ENCODE results near the gene GNG7.
"Not testable (repeated sequence)": the region's sequence is repeated elsewhere in the genome, so short reads cannot be mapped to it uniquely, and the experiment has no call there.

The GNG7 gene

DNA sequence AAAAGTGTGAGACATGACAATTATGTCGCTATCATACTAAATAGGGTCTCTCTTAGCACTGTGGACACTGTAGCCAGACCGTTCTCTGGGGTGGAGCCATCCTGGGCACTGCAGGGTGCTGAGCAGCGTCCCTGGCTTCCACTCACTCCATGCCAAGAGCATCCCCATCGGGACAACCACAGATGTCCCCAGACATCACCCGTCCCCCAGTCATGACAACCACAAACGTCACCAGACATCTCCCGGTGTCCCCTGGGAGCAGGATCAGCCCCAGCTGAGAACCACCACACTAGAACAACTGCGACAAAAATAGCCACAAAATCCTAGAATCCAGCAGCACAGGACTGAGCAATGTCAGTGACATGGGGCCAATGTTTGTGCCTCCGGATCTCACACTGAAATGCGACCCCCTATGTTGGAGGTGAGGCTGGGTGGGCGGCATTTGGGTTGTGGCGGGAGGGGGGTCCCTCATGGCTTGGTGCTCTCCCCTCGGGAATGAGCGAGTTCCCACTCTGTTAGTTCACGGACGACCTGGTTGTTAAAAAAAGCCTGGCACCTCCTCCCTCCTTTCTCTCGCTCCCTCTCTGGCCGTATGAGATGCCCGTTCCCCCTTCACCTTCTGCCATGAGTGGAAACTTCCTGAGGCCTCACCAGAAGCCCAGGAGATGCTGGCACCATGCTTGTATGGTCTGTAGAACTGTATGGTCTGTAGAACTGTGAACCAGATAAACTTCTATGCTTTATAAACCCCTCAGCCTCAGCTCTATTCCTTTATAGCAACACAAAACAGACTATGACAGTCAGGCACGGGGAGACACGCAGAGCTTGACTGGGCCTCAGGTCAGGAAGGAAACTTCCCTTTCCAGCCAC, 132.7 kb downstream of the GNG7 start:
- DNase-seq: no peak

GRCh38 chr19:2567996-2568395, 134.5 kb downstream of the GNG7 start:
- no peak for DNase-seq

DNA sequence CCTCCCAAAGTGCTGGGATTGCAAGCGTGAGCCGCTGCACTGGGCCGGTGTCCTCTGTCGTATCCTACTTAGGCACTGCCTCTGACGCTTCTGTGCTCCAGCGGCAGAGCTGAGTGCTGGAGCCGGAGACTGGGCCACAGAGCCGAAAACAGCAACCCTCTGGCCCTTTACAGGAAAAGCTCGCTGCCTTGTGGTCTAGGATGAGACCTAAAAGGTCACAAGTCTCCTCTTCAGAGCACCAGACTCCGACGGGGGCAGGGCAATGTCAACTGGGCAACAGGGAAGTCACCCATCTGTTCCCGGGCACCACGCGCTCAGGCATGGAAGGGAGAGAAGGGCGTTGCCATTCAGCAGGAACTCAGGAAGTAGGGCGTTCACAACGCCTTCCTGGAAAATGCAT, 134.9 kb downstream of the GNG7 start:
- no peak for DNase-seq

- not testable (repeated sequence) for DNase-seq
These were observed 138.9 kb downstream of the GNG7 start for GRCh38 chr19:2563546-2563945.

DNA sequence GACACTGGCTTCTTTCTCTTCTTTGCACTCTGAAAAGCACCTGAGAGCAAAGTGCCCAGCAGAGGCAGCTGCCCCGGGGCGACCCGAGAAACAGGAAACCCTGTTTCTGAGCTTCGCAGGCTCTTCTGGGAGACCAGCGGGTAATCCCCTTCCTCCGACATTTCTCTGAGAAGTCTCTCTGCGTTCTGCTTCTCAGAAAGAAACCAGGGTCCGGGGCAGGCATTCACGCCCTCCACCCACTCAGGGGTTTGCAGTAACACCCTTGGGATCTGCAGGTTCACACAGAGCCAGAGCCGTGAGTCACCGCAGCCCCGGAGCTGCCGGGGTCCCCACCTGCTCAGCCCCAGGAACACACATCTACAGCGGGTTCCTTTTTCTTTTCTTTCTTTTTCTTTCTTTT, 140.6 kb downstream of the GNG7 start:
- DNase-seq: no peak

GRCh38 chr19:2561221-2561620, 141.3 kb downstream of the GNG7 start:
- DNase-seq: no peak

- no peak for DNase-seq
These were observed 142.1 kb downstream of the GNG7 start for GRCh38 chr19:2560369-2560768.

- no peak for DNase-seq
These were observed 144.0 kb downstream of the GNG7 start for GRCh38 chr19:2558543-2558942.

GRCh38 chr19:2558131-2558530, 144.4 kb downstream of the GNG7 start:
- DNase-seq: not testable (repeated sequence)

DNA sequence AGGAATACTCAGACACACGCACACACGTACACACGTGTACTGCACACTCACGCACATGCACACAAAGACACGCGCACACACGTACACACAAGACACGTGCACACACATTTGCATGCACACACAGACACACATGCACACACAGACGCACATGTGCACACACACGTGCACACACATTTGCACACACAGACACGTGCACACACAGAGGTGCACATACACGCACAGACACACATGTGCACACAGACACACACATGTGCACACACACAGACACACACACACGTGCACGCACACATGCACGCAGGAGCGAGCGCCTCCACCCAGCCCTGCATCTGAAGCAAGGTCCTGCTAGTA, 145.4 kb downstream of the GNG7 start:
- DNase-seq: no peak

- no peak for DNase-seq
These were observed 146.0 kb downstream of the GNG7 start for GRCh38 chr19:2556221-2557092.

DNA sequence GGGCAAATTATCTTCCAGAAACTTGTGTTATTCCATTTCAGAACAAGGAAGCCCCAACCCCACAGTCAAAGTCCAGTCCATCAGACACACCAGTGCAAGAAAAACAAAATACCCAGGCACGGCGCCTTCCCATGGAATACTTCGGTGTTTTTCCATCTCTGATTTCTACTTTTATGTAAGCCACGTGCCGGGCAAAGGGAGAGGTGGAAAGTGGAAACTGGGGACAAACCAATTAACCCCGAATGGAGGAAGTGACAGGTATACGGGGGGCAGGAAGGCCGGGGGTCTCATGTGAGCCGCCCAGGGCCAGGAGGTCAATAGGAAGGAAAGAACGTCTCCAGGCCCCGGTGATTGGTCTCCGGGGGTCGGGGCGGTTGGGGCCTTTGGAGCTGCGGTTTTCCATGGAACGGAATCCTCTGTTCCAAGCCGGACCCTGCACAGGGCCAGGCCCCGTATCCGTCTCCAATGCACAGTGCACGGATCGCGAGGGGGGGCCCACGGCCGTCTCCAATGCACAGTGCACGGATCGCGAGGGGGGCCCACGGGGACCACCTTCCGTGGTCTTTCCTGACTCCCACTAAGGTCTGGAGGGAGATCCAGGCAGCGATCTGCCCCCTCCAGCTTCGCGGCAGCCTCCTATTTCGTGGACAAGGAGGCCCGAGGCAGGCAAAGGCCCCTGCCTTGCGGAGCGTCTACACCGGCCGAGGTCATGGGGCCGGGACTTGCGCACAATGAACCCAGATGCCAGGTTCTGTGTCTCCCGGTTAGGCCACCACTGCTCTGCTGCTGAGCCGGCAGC, 146.9 kb downstream of the GNG7 start:
- DNase-seq: no peak

- no peak for DNase-seq
These were observed 147.6 kb downstream of the GNG7 start for GRCh38 chr19:2554856-2555255.

GRCh38 chr19:2553510-2553909, 149.0 kb downstream of the GNG7 start:
- no peak for DNase-seq

GRCh38 chr19:2552859-2553258, 149.6 kb downstream of the GNG7 start:
- DNase-seq: no peak

DNA sequence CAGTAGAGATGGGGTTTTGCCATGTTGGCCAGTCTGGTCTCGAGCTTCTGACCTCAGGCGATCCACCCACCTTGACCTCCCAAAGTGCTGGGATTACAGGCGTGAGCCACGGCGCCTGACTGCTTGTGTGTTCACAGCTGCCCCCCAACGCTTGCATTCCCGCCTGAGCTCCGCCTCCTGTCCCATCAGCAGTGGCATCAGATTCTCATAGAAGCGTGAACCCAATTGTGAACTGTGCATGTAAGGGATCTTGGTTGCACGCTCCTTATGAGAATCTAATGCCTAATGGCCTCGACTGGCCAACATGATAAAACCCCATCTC, 150.7 kb downstream of the GNG7 start:
- no peak for DNase-seq

DNA sequence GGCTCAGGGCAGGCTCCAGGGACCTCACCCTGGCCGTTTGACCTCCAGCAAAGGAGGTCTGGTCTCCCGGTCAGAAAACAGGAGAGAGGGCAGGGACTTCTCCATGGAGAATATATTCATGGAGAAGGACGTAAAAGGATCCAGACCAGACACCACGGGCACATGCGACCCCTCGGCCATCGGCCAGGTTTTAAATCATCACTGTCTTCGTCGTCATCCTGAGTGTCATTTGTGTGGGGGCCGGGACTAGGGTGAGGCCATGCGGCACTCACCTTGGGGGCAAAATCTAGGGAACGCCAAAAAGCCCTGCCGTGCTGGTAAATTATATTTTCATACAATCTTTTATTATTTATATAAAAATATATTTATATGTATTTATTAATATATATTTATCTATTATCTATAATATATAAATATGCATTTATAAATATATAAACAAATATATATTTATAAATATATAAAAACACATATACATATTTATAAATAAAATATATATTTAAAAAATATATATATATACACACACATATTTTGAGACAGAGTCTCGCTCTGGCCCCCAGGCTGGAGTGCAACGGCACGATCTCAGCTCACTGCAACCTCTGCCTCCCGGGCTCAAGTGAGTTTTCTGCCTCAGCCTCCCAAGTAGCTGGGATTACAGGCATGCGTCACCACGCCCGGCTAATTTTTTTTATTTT, 151.2 kb downstream of the GNG7 start:
- no peak for DNase-seq

DNA sequence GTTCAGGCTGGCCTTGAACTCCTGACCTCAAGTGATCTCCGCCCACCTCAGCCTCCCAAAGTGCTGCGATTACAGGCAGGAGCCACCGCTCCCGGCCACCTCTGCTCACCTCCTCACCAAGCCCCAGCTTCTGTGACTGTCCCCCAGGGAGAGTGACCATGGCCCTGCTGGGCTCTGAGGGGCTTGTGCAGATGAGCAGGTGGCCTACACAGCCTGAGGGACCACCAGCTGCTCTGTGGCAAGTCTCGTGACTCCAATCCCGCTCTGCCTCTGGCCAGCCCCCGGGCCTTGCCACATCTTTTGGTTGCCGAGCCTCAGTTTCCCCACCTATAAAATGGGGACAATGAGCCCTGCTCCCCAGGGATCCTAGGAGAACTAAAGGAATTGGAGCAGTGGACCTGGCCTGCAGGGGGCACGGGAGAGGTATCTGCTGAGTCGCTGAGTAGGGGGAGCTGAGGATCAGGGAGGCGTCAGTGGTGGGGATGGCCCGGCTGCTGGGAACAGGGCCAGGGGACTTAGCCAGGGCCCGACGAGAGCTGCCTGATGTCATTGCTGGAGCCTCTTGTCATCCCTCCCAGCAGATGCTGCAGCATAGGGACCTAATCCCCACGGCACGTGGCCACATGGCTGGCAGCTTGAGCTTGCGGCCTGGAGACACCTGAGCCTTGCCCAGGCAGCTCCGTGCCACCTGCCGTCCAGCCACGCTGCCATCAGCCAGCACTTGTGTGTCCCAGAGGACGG, 151.9 kb downstream of the GNG7 start:
- no peak for DNase-seq

DNA sequence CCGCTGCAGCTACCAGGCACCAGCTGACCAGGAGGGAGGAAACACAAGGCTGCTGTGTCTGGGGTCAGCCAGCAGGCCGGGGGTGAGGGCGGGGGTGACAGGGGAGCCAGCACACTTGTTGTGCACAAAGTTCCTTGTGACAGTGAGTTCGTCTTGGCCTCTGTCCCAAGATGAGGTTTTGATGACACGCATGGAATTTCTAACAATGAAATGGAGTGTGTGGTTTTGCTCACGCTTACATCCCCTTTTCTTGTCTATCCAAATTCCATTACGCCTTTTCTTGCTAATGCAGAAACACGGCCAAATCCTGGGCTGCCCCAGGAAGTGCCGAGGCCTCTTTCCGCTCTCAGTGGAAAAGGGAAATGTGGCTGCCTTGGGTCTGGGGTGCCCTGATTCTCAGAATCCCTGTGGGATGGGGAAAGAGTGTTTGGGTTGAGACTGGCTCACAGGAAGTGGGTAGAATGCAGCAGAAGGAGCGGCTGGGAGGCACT, 152.7 kb downstream of the GNG7 start:
- DNase-seq: no peak

DNA sequence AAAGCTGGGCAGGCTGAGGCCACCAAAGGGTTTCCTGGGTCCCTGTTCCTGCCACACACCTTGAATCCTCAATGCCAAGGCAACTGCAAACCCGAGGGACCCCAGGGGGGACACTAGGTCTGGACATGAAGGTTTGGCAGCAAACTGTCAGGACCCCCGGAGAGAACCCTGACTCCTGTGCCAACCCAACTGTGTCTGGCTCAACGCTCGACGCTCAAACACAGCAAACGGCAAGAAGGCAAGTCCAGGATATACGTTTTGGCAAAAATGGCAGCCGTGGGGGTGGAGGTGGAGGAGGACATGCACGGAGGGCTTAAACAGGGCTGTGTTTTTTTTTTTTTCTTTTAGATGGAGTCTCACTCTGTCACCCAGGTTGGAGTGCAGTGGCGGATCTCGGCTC, 153.5 kb downstream of the GNG7 start:
- DNase-seq: no peak

DNA sequence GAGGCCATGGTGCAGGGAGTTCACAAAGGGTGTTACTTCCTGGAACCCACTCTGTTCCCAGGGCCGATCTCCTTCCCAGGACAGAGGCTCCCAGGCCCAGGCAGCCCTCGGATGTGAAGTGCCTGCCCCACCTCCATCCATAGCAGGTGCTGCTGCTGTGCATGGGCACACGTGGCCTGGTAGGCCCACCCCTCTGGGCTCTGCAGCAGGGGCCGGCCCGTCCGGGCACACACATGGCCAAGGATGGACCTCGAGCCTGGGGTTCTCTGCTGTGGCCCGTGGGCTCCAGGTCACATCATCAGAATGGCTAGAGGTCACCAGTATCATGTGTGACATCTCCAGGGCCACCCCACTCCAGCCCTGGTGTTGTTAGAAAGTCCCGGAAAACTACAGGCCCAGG, 154.8 kb downstream of the GNG7 start:
- no peak for DNase-seq
